Measurements from ENCODE around the gene EML4. TPM values are rescaled to one million over a fixed set of nuclear protein-coding genes. Genes with fewer than 3 reads are reported as not detected.

Gene EML4
- polyA plus RNA-seq, 1 donor (not counting 4 experiments of a cell fraction or from before 2014, with no cell fraction given) = 36.4 TPM

GRCh38 chr2:42214669-42215068 lies 45.5 kb downstream of the EML4 start:
- H3K36me3 ChIP-seq (ENCODE audit: control insufficient read depth in 2 of 2, extremely low read depth in 1 of 2, insufficient read depth in 2 of 2, low read length in 2 of 2) = no peaks in the 10 kb centered on the region
- H3K4me3 ChIP-seq (ENCODE audit: control insufficient read depth in 2 of 3, extremely low read depth in 1 of 3, insufficient read depth in 2 of 3, low read depth in 1 of 3, low read length in 3 of 3) = no peak overlapping the region
- H3K79me2 ChIP-seq (ENCODE audit: control insufficient read depth, insufficient read depth, low read length) = peaks cover 24% of the 10 kb centered on the region
- no peak for DNase-seq (ENCODE audit: low read depth, low spot score)
- dilution Hi-C loops (cut with MboI; ENCODE audit: extremely low pct_ligation_motif_present, low sequenced_read_pairs) = no loop called here
- FAIRE-seq = no peak
- no peak overlapping the region for H3K9ac ChIP-seq (ENCODE audit: control insufficient read depth, extremely low read depth, insufficient read depth, low read length)
- no peak for TF ChIP-seq EZH2 (IDR thresholded peaks at IDR 0.05; ENCODE audit: low read length)
- TF ChIP-seq, protein P1, sequence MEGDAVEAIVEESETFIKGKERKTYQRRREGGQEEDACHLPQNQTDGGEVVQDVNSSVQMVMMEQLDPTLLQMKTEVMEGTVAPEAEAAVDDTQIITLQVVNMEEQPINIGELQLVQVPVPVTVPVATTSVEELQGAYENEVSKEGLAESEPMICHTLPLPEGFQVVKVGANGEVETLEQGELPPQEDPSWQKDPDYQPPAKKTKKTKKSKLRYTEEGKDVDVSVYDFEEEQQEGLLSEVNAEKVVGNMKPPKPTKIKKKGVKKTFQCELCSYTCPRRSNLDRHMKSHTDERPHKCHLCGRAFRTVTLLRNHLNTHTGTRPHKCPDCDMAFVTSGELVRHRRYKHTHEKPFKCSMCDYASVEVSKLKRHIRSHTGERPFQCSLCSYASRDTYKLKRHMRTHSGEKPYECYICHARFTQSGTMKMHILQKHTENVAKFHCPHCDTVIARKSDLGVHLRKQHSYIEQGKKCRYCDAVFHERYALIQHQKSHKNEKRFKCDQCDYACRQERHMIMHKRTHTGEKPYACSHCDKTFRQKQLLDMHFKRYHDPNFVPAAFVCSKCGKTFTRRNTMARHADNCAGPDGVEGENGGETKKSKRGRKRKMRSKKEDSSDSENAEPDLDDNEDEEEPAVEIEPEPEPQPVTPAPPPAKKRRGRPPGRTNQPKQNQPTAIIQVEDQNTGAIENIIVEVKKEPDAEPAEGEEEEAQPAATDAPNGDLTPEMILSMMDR (optimal IDR thresholded peaks at IDR 0.05 in 1 of 3, IDR thresholded peaks at IDR 0.05 in 1 of 3, conservative IDR thresholded peaks at IDR 0.05 in 1 of 3; ENCODE audit: extremely low read depth in 1 of 3, insufficient read depth in 2 of 3, low read length in 3 of 3) = no peak
- H3K27ac ChIP-seq (ENCODE audit: control insufficient read depth, insufficient read depth, low read length) = no peak overlapping the region
- peaks cover 3% of the 10 kb centered on the region for H3K4me1 ChIP-seq (ENCODE audit: control insufficient read depth, extremely low read depth, insufficient read depth, low read length)
- H3K9me1 ChIP-seq (ENCODE audit: control insufficient read depth, extremely low read depth, insufficient read depth, low read length) = no peaks in the 10 kb centered on the region
- no peaks in the 10 kb centered on the region for H4K20me1 ChIP-seq (ENCODE audit: control insufficient read depth, extremely low read depth, insufficient read depth, low read length)
- no peak overlapping the region for H2AFZ ChIP-seq (ENCODE audit: control insufficient read depth, low read length)
- H3K4me2 ChIP-seq (ENCODE audit: control insufficient read depth, extremely low read depth, insufficient read depth, low read depth, low read length) = no peak overlapping the region
- H3K27me3 ChIP-seq (ENCODE audit: control insufficient read depth, extremely low read depth, insufficient read depth, low read length) = no peaks in the 10 kb centered on the region
- no peaks in the 10 kb centered on the region for H3K9me3 ChIP-seq (ENCODE audit: control insufficient read depth, low read depth, low read length)

- H3K9ac ChIP-seq (ENCODE audit: control insufficient read depth, extremely low read depth, insufficient read depth, low read length) = no peak overlapping the region
- dilution Hi-C loops (cut with MboI; ENCODE audit: extremely low pct_ligation_motif_present, low sequenced_read_pairs) = no loop called here
- peaks cover 25% of the 10 kb centered on the region for H3K79me2 ChIP-seq (ENCODE audit: control insufficient read depth, insufficient read depth, low read length)
- no peak for DNase-seq (ENCODE audit: low read depth, low spot score)
- no peaks in the 10 kb centered on the region for H3K9me1 ChIP-seq (ENCODE audit: control insufficient read depth, extremely low read depth, insufficient read depth, low read length)
- FAIRE-seq = no peak
- no peaks in the 10 kb centered on the region for H3K36me3 ChIP-seq (ENCODE audit: control insufficient read depth in 2 of 2, extremely low read depth in 1 of 2, insufficient read depth in 2 of 2, low read length in 2 of 2)
- H3K4me1 ChIP-seq (ENCODE audit: control insufficient read depth, extremely low read depth, insufficient read depth, low read length) = peaks cover 3% of the 10 kb centered on the region
- H3K9me3 ChIP-seq (ENCODE audit: control insufficient read depth, low read depth, low read length) = no peaks in the 10 kb centered on the region
- H4K20me1 ChIP-seq (ENCODE audit: control insufficient read depth, extremely low read depth, insufficient read depth, low read length) = no peaks in the 10 kb centered on the region
- H3K4me3 ChIP-seq (ENCODE audit: control insufficient read depth in 2 of 3, extremely low read depth in 1 of 3, insufficient read depth in 2 of 3, low read depth in 1 of 3, low read length in 3 of 3) = no peak overlapping the region
- no peaks in the 10 kb centered on the region for H3K27me3 ChIP-seq (ENCODE audit: control insufficient read depth, extremely low read depth, insufficient read depth, low read length)
- H2AFZ ChIP-seq (ENCODE audit: control insufficient read depth, low read length) = no peak overlapping the region
- H3K4me2 ChIP-seq (ENCODE audit: control insufficient read depth, extremely low read depth, insufficient read depth, low read depth, low read length) = no peak overlapping the region
- H3K27ac ChIP-seq (ENCODE audit: control insufficient read depth, insufficient read depth, low read length) = peak overlapping the region; percentile 22
- TF ChIP-seq, protein P1 (optimal IDR thresholded peaks at IDR 0.05 in 1 of 3, IDR thresholded peaks at IDR 0.05 in 1 of 3, conservative IDR thresholded peaks at IDR 0.05 in 1 of 3; ENCODE audit: extremely low read depth in 1 of 3, insufficient read depth in 2 of 3, low read length in 3 of 3) = no peak
- no peak for TF ChIP-seq EZH2 (IDR thresholded peaks at IDR 0.05; ENCODE audit: low read length)
These were observed 47.5 kb downstream of the EML4 start for GRCh38 chr2:42216694-42217093.

All from keratinocyte (primary cell).